Endothelial cell of umbilical vein (primary cell): ENCODE data around the gene RBSN.

Experiments used
- CTCF ChIP-seq, 2 donors: IDR thresholded peaks; 1 replicate in 1 of 2; 2 replicates in 1 of 2; pipeline ENCODE4 v1.5.1; 2011; ENCODE audit warnings: low read length in 2 of 2, mild to moderate bottlenecking in 2 of 2, moderate library complexity in 2 of 2, control low read depth in 1 of 2, inconsistent platforms in 1 of 2, low read depth in 1 of 2; ENCODE audit not compliant: insufficient read depth in 1 of 2; ENCODE audit errors: extremely low read depth in 1 of 2
- EZH2 ChIP-seq: IDR thresholded peaks from 2 replicates; pipeline ENCODE4 v1.6.1; 2012; ENCODE audit warnings: borderline replicate concordance, low read depth, mild to moderate bottlenecking, moderate library complexity, low read length, inconsistent platforms; ENCODE audit not compliant: severe bottlenecking
- JUN ChIP-seq: IDR thresholded peaks from 2 replicates; pipeline ENCODE4 v1.6.1; 2011; ENCODE audit warnings: borderline replicate concordance, low read depth; ENCODE audit not compliant: insufficient read length, insufficient read depth
- POLR2A ChIP-seq: IDR thresholded peaks from 2 replicates; pipeline ENCODE4 v1.6.1; 2012; ENCODE audit warnings: low read depth, mild to moderate bottlenecking, control low read depth, low read length
- POLR2AphosphoS5 ChIP-seq: IDR thresholded peaks from 2 replicates; pipeline ENCODE4 v1.6.1; 2012; ENCODE audit warnings: low read depth, mild to moderate bottlenecking, control low read depth, low read length, moderate library complexity; ENCODE audit not compliant: insufficient read depth
- TF ChIP-seq, protein P1 (sequence below): IDR thresholded peaks from 2 replicates; pipeline ENCODE4 v1.6.1; 2011; ENCODE audit not compliant: insufficient read depth, insufficient read length

DNA sequence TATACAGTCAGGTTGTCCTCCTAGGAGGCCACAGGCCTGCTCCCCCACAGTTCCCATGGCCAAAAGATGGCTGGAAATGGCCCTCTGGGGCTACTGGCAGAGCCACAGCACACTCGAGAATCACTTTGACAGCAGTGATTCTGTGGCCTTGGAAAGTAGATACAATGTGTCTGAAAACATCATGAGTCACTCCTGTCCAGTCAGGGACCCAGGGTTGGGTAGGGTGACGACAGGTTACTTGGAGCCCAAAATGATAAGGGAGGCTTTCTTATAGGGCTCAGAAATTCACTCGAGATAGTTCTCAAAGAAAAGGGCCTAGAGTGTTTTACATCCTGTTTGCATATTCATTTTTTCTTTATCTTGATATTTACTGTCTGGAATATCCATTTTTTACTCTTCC lies 58.1 kb downstream of the RBSN start:
- TF ChIP-seq CTCF (IDR thresholded peaks at IDR 0.05; ENCODE audit: extremely low read depth in 1 of 2, insufficient read depth in 1 of 2, low read depth in 1 of 2, low read length in 2 of 2) (no peak), EZH2 (no peak), POLR2A (no peak), JUN (no peak), POLR2AphosphoS5 (no peak)
- TF ChIP-seq, protein P1, sequence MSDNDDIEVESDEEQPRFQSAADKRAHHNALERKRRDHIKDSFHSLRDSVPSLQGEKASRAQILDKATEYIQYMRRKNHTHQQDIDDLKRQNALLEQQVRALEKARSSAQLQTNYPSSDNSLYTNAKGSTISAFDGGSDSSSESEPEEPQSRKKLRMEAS: no peak
